ENCODE measurements around the gene ITPR3.
A peak's percentile ranks its signal among the peaks of the same experiment; 100 is the strongest.

ITPR3 gene

DNA sequence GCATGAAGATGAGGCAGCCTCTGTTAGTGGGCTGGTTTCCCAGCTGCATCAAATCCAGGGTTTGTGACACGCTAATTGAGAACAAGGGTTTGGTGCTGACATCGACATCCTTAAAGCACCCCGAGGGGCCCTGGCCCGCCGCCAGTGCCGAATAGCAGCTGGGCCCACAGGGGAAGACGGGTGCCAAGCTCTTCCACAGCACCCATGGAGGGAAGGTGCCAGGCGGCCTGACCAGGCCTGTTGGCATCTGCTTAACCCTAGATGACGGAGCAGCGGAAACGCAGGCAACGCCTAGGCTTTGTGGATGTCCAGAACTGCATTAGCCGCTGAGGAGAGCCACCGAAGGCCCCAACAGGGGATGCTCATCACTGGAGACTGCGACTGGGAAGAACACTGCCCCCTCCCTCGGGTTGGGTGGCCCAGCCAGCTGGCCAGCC lies 74.3 kb downstream of the ITPR3 start:
- DNase-seq (ENCODE audit: insufficient read length, low spot score) (no peak), FAIRE-seq (no peak)

DNA sequence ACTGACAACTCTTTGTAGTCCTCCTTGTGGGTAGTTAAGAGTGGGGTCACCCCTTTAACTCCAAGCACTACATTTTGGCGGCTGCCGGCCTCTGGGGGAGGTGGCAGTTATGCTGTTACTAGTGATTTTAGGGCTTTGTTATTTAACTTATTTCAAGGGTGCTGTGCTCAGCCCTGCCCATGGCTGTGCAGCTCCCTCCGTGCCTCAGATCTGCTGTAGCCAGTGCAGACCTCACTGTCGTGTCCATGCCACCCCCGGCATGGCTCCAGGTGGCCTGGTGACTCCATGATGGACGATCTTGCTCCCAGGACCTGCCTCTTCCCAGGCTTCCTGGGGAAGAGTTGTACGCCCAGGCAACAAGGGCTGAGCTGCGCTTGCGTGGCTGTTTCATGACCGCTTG lies 75.0 kb downstream of the ITPR3 start:
- DNase-seq (ENCODE audit: insufficient read length, low spot score) (no peak), FAIRE-seq (no peak)

GRCh38 chr6:33696548-33697518 lies 75.7 kb downstream of the ITPR3 start:
- DNase-seq (ENCODE audit: insufficient read length, low spot score) (no peak), FAIRE-seq (no peak)

- FAIRE-seq (no peak), DNase-seq (ENCODE audit: insufficient read length, low spot score) (no peak)
Measured at GRCh38 chr6:33697845-33698244, 76.7 kb downstream of the ITPR3 start.

- no peak for DNase-seq (ENCODE audit: insufficient read length, low spot score)
- no peak for FAIRE-seq
Measured at GRCh38 chr6:33698494-33698893, 77.4 kb downstream of the ITPR3 start.

- no peak for FAIRE-seq
- DNase-seq (ENCODE audit: insufficient read length, low spot score): no peak
Measured at GRCh38 chr6:33699131-33699530, 78.0 kb downstream of the ITPR3 start.

GRCh38 chr6:33699739-33700138 lies 78.6 kb downstream of the ITPR3 start:
- FAIRE-seq (no peak), DNase-seq (ENCODE audit: insufficient read length, low spot score) (no peak)

GRCh38 chr6:33700391-33701050 lies 79.4 kb downstream of the ITPR3 start:
- no peak for FAIRE-seq
- DNase-seq (ENCODE audit: insufficient read length, low spot score): peak; percentile 57

DNA sequence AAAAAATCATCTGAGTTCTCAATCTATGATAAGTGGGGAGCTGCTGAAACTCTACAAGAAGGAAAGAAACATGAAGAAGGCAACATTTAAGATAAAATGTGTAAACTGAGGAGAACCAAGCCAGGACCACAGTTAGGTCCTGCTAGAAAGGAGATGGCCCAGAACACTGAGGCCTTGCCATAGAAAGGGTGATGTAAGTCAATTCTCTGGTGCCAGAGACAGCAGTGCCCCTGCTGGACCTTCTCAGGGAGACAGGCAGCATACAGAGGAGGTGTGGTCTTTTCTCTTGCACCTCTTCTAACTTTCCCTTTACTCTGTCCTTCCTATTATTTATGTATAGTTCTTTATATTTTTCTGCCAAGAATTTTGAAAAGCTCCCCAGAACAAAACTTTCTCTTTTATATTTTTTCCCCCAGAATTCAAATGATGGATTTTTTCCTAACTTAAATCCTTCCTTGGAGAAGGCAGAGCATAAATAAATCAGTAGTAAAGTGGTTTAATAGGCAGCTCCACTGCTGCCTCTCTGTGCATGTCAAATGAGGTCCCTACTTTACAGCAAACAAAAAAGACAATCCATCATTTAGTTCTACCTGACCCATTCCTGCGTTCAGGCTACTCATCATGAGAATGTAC lies 81.3 kb downstream of the ITPR3 start:
- FAIRE-seq (no peak), DNase-seq (ENCODE audit: insufficient read length, low spot score) (peak; percentile 51)

- FAIRE-seq: peak; percentile 28
- DNase-seq (ENCODE audit: insufficient read length, low spot score): no peak
Measured at GRCh38 chr6:33704215-33705066, 83.3 kb downstream of the ITPR3 start.

DNA sequence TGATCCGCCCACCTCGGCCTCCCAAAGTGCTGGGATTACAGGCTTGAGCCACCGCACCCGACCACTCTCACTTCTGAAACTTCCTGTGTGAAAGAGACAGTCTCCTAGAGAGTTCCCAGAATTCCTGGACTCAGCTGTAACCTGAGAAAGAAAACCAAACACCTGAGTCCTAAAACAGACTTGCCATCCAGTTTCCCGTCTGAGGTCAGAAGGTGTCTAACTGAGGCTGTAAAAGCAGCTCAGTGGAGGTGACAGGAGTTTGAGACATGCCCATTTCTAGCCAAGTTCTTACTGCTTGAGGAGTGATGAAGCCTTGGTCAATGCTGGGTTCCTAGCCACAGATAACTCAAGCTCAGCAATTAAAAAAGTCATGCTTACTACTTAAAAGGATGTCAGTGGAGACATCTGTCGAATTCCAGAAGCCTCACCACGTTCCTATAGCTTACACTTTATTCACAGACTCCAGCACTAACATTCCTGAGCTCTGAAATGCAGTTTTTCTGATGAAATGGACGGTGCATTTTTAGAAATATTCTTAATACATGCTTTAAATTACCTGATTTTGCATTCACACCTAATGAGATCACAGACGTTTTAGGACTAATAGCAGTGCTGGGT lies 84.3 kb downstream of the ITPR3 start:
- FAIRE-seq: no peak
- no peak for DNase-seq (ENCODE audit: insufficient read length, low spot score)

DNA sequence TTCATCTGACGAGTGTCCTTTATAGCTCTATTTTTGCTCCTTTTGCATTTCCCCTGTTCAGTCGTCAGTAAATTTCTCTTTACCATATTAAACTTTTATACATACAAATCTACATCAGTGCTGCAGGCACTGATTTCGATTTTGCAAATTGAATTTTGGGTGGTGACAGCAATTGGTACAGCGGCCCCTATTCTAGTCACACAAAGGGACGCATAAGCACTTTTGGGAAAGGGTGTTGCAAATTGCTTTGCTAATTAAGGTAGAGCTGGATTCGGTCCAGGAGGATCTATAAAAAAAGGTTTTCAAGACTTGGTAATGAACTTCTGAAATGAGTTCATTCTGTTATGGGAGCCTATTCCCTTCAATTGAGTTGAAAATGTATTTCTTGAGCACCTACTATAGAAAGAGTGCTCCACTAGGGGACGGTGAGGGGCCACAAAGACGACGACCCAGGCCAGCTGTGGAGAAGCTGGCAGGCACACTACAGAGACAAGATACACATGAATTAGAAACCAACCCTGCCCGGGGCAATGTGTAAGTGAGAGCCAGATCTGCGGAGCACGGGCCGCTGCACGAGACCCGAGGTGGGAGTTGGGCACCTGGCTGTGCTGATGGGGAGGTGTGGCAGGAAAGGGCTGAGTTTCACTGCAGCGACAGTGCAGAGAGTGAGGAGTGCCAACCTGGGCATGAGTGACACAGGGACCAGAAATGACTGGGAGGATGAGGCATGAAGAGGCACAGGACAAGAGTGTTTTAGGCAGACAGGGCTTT lies 85.0 kb downstream of the ITPR3 start:
- no peak for DNase-seq (ENCODE audit: insufficient read length, low spot score)
- FAIRE-seq: no peak

DNA sequence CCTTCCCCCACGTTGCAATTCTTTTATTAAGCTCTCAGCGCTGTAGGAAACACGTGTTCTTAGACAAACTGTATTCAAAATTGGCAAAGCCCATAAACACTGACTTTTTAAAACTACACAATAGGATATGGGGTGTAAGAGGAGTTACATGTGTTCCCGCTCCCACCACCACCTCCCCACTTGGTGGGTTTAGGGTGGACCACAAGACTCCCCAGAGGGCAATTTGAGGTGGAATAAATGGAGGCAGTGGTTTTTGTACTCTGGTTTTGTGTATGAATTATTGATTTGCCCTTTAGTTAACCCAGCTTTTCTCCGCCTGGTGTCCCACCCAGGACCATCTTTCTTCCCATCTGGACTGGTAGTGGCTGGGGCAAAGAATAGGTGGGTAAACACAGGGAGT lies 86.6 kb downstream of the ITPR3 start:
- FAIRE-seq: no peak
- no peak for DNase-seq (ENCODE audit: insufficient read length, low spot score)

DNA sequence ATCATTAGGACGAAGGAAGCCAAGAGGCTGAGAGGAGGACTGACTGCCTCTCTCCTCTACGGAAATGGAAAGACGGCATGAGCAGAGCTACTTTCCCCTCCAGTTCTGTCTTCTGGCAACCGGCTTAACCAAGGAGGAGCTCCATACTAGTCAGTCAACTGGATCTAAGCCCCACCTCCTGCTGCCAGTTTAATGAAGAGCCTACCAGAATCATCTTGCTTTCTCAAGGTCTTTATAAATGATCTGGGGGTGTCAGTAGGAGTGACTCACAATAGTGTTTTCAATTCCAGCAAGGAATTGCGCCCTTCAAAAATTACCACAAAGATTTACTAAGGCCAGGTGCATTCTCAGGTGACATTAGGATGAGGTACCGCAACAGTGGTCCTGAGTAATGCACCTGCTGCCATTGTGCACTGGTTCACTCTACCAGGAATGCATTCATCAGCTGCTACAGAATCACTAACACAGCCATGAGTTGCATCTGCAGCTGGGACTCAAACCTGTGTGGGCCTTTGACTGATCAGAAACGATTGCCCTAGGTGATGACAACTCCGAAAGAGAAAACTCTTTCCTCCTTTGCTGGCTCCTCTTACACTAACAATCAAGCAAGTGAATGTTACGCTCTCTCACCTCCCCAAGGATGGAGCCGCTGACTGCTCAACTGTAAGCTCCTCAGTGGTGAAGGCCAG lies 87.5 kb downstream of the ITPR3 start:
- no peak for DNase-seq (ENCODE audit: insufficient read length, low spot score)
- no peak for FAIRE-seq

GRCh38 chr6:33709605-33710295 lies 88.6 kb downstream of the ITPR3 start:
- FAIRE-seq (no peak), DNase-seq (ENCODE audit: insufficient read length, low spot score) (no peak)

GRCh38 chr6:33710296-33711121 lies 89.4 kb downstream of the ITPR3 start:
- no peak for DNase-seq (ENCODE audit: insufficient read length, low spot score)
- peak; percentile 42 for FAIRE-seq

Measured in HTR-8/SVneo (cell line).